OCI-LY3 (cell line): ENCODE data around the gene ODF2L.

Experiments used
- CTCF ChIP-seq: fragments of 200-600, 300-600 bp; sonication (generic); IDR thresholded peaks from 2 replicates; pipeline ENCODE4 v1.5.1; 2014; ENCODE audit warnings: antibody characterized with exemption, low read length, low read depth
- EZH2phosphoT487 ChIP-seq: fragments of 200-600 bp; shearing (Covaris generic); IDR thresholded peaks from 2 replicates; pipeline ENCODE4 v1.6.1; 2018; ENCODE audit warnings: antibody characterized with exemption, mixed run types, low read depth

GRCh38 chr1:86441997-86442396 is 45.9 kb upstream of the ODF2L start:
- TF ChIP-seq EZH2phosphoT487 (no peak), CTCF (no peak)
